Measurements from ENCODE around the gene DOK4.

DOK4 gene

GRCh38 chr16:57518922-57519321, 32.6 kb upstream of the DOK4 start:
- DNase-seq, result no peak

GRCh38 chr16:57518520-57518919, 32.2 kb upstream of the DOK4 start:
- no peak for DNase-seq

- DNase-seq, result no peak
Observed at GRCh38 chr16:57517397-57518367, 31.4 kb upstream of the DOK4 start.

GRCh38 chr16:57516773-57517172, 30.5 kb upstream of the DOK4 start:
- no peak for DNase-seq

GRCh38 chr16:57516176-57516725, 30.0 kb upstream of the DOK4 start:
- no peak for DNase-seq

- DNase-seq, result no peak
Observed at GRCh38 chr16:57514791-57515600, 28.7 kb upstream of the DOK4 start.

GRCh38 chr16:57514371-57514770, 28.1 kb upstream of the DOK4 start:
- no peak for DNase-seq

GRCh38 chr16:57513371-57514102, 27.2 kb upstream of the DOK4 start:
- DNase-seq, result no peak

- no peak for DNase-seq
Observed at GRCh38 chr16:57512296-57513001, 26.2 kb upstream of the DOK4 start.

- DNase-seq, result no peak
Observed at GRCh38 chr16:57510016-57510871, 24.0 kb upstream of the DOK4 start.

GRCh38 chr16:57509231-57509923, 23.1 kb upstream of the DOK4 start:
- DNase-seq, result no peak

GRCh38 chr16:57508035-57508425, 21.7 kb upstream of the DOK4 start:
- no peak for DNase-seq

- no peak for DNase-seq
Observed at GRCh38 chr16:57507136-57508034, 21.1 kb upstream of the DOK4 start.

- no peak for DNase-seq
Observed at GRCh38 chr16:57505169-57505568, 18.9 kb upstream of the DOK4 start.

GRCh38 chr16:57504491-57504890, 18.2 kb upstream of the DOK4 start:
- DNase-seq, result no peak

- DNase-seq, result no peak
Observed at GRCh38 chr16:57504001-57504400, 17.7 kb upstream of the DOK4 start.

- DNase-seq, result no peak
Observed at GRCh38 chr16:57503366-57503765, 17.1 kb upstream of the DOK4 start.

GRCh38 chr16:57502048-57502775, 15.9 kb upstream of the DOK4 start:
- no peak for DNase-seq

GRCh38 chr16:57501492-57501891, 15.2 kb upstream of the DOK4 start:
- DNase-seq, result no peak
